ENCODE results near the gene GABBR2.

DNA sequence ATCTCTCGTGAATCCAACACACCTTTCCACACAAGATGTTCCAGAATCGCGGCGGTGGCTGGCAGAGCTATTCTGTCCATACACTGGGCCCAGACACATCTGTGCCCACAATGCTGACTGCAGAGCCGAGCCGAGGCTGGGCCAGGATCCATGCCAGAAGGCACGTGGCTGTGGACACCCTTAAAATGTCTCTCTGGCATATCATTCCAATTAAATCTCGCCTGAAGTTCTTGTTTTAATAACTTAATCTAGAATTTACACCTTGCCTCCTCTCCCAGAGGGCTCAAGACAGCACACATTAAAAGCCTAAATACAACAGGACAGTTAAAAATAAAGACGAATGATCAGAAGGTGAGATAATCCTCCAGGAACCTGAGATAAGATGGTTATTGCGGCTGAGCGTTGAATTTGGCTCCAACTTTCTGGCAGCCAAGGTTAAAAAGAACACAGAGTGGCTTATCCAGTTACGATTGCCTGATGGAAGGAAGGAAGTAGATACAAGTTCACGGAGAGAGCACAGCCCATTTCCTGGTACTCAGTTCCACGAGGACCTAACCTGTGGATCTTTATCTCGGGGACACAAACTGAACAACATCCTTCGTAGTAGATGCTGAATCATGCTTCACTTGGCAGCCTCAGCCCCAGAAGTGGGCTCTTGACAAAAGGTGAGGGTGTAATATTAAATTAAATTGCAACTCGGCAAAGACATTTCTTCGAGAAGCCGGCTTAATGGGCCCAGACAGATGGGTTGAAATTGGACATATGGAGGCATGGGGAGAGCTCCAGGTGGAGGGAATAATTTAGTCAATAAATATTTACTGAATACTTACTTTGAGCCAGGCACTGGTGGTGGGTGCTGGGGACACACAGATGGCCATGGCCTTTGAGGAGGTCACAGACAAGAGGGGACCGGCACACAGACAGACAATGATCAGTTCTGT is 367.3 kb downstream of the GABBR2 start:
- no peak for TF ChIP-seq CTCF (IDR thresholded peaks at IDR 0.05; ENCODE audit: low read depth, low read length)
- no peak for TF ChIP-seq EZH2phosphoT487 (IDR thresholded peaks at IDR 0.05; ENCODE audit: low read depth)

Data from OCI-LY3 (cell line).